H9 (cell line): Measurements from ENCODE around the gene CCNI2. TPM values are rescaled to one million over a fixed set of nuclear protein-coding genes. Genes with fewer than 3 reads are reported as not detected.

Source experiments
- DNase-seq: peaks from one replicate; pipeline ENCODE4 v3.0.0-alpha.2; 2017
- H2AFZ ChIP-seq: one replicate; pipeline ENCODE4 v1.6.1; 2013; ENCODE audit warnings: mild to moderate bottlenecking, low read length, control low read depth, moderate library complexity
- H2AK5ac ChIP-seq: 2 replicates; pipeline ENCODE4 v1.6.1; 2013; ENCODE audit warnings: low read length, control low read depth, mixed read lengths; ENCODE audit not compliant: insufficient read length
- H2BK120ac ChIP-seq: one replicate; pipeline ENCODE4 v1.6.1; 2013; ENCODE audit warnings: low read depth, mild to moderate bottlenecking, low read length, control low read depth, inconsistent platforms; ENCODE audit not compliant: poor library complexity, severe bottlenecking
- H2BK12ac ChIP-seq: 2 replicates; pipeline ENCODE4 v1.6.1; 2013; ENCODE audit warnings: low read length, control low read depth, mixed read lengths, low read depth; ENCODE audit not compliant: insufficient read length
- H2BK15ac ChIP-seq: 2 replicates; pipeline ENCODE4 v1.6.1; 2013; ENCODE audit warnings: low read depth, low read length, control low read depth
- H2BK20ac ChIP-seq: one replicate; pipeline ENCODE4 v1.6.1; 2013; ENCODE audit warnings: low read depth, mild to moderate bottlenecking, low read length, control low read depth, inconsistent platforms; ENCODE audit not compliant: poor library complexity, severe bottlenecking
- H2BK5ac ChIP-seq: 2 replicates; pipeline ENCODE4 v1.6.1; 2013; ENCODE audit warnings: low read length, control low read depth, mixed read lengths; ENCODE audit not compliant: insufficient read length
- H3K14ac ChIP-seq: 2 replicates; pipeline ENCODE4 v1.6.1; 2013; ENCODE audit warnings: low read length, control low read depth; ENCODE audit not compliant: insufficient read depth
- H3K18ac ChIP-seq: 2 replicates; pipeline ENCODE4 v1.6.1; 2013; ENCODE audit warnings: low read depth, mild to moderate bottlenecking, mixed read lengths, low read length, control low read depth; ENCODE audit not compliant: insufficient read length
- H3K23ac ChIP-seq: 2 replicates; pipeline ENCODE4 v1.6.1; 2013; ENCODE audit warnings: low read length, control low read depth, mixed read lengths, low read depth; ENCODE audit not compliant: insufficient read length
- H3K23me2 ChIP-seq: 2 replicates; pipeline ENCODE4 v1.6.1; 2013; ENCODE audit warnings: low read depth, mild to moderate bottlenecking, mixed read lengths, low read length, control low read depth; ENCODE audit not compliant: insufficient read length, poor library complexity, severe bottlenecking
- H3K27ac ChIP-seq: 2 replicates; pipeline ENCODE4 v1.5.1; 2013; ENCODE audit warnings: low read length, control low read depth, mixed read lengths, low read depth; ENCODE audit not compliant: insufficient read length
- H3K27me3 ChIP-seq: 2 replicates; pipeline ENCODE4 v1.6.1; 2013; ENCODE audit warnings: low read length, control low read depth, inconsistent platforms; ENCODE audit not compliant: insufficient read depth
- H3K4ac ChIP-seq: 2 replicates; pipeline ENCODE4 v1.6.1; 2013; ENCODE audit warnings: low read depth, mild to moderate bottlenecking, control low read depth, inconsistent platforms, low read length, moderate library complexity
- H3K4me1 ChIP-seq: 2 replicates; pipeline ENCODE4 v1.6.1; 2013; ENCODE audit warnings: low read length, control low read depth, inconsistent platforms; ENCODE audit not compliant: insufficient read depth
- H3K4me2 ChIP-seq: 2 replicates; pipeline ENCODE4 v1.6.1; 2013; ENCODE audit warnings: low read length, control low read depth, mixed read lengths; ENCODE audit not compliant: insufficient read length, insufficient read depth
- H3K56ac ChIP-seq: 2 replicates; pipeline ENCODE4 v1.6.1; 2013; ENCODE audit warnings: low read depth, mild to moderate bottlenecking, mixed read lengths, low read length, control low read depth; ENCODE audit not compliant: insufficient read length
- H3K79me1 ChIP-seq: 2 replicates; pipeline ENCODE4 v1.6.1; 2013; ENCODE audit warnings: low read depth, mild to moderate bottlenecking, moderate library complexity, low read length, control low read depth, inconsistent platforms; ENCODE audit not compliant: insufficient read depth, poor library complexity, severe bottlenecking
- H3K79me2 ChIP-seq: 2 replicates; pipeline ENCODE4 v1.6.1; 2013; ENCODE audit warnings: low read length, control low read depth, inconsistent platforms; ENCODE audit not compliant: insufficient read depth
- H3K9ac ChIP-seq: 2 replicates; pipeline ENCODE4 v1.6.1; 2013; ENCODE audit warnings: low read length, control low read depth, mixed read lengths; ENCODE audit not compliant: insufficient read length; ENCODE audit errors: extremely low read depth
- H3K9me3 ChIP-seq: one replicate; pipeline ENCODE4 v1.6.1; 2013; ENCODE audit warnings: low read depth, low read length, inconsistent platforms; ENCODE audit not compliant: control insufficient read depth
- H3T11ph ChIP-seq: one replicate; pipeline ENCODE4 v1.6.1; 2013; ENCODE audit warnings: mild to moderate bottlenecking, low read length, control low read depth, inconsistent platforms
- H4K20me1 ChIP-seq: one replicate; pipeline ENCODE4 v1.6.1; 2013; ENCODE audit not compliant: control insufficient read depth, insufficient read length, insufficient read depth
- H4K5ac ChIP-seq: 2 replicates; pipeline ENCODE4 v1.6.1; 2013; ENCODE audit warnings: low read depth, mild to moderate bottlenecking, mixed read lengths, low read length, control low read depth; ENCODE audit not compliant: insufficient read length
- H4K8ac ChIP-seq: replicated peaks from 2 replicates; pipeline ENCODE4 v1.6.1; 2013; ENCODE audit warnings: low read length, control low read depth, mixed read lengths, low read depth; ENCODE audit not compliant: insufficient read length
- H4K91ac ChIP-seq: 2 replicates; pipeline ENCODE4 v1.6.1; 2013; ENCODE audit warnings: low read depth, mild to moderate bottlenecking, moderate library complexity, mixed read lengths, low read length, control low read depth; ENCODE audit not compliant: insufficient read length
- H3K27ac Mint-ChIP-seq, 3 experiments: 2 replicates in 2 of 3; 3 replicates in 1 of 3; pipeline ENCODE4 v1.8.0; 2020 to 2021; ENCODE audit warnings: mixed read lengths in 3 of 3, mild to moderate bottlenecking in 1 of 3, moderate library complexity in 1 of 3
- H3K27me3 Mint-ChIP-seq: 2 replicates; pipeline ENCODE4 v1.8.0; 2021; ENCODE audit warnings: low read depth, mild to moderate bottlenecking, moderate library complexity, mixed read lengths
- H3K36me3 Mint-ChIP-seq, 3 experiments: 2 replicates in 2 of 3; 3 replicates in 1 of 3; pipeline ENCODE4 v1.8.0; 2020 to 2021; ENCODE audit warnings: low read depth in 3 of 3, mixed read lengths in 3 of 3; ENCODE audit not compliant: insufficient read depth in 1 of 3
- H3K4me1 Mint-ChIP-seq, 2 experiments: 2 replicates each; pipeline ENCODE4 v1.8.0; 2020; ENCODE audit warnings: mixed read lengths in 2 of 2
- H3K4me3 Mint-ChIP-seq, 2 experiments: 2 replicates in 1 of 2; 3 replicates in 1 of 2; pipeline ENCODE4 v1.8.0; 2020 to 2021; ENCODE audit warnings: mild to moderate bottlenecking in 2 of 2, mixed read lengths in 2 of 2, moderate library complexity in 1 of 2
- H3K9me3 Mint-ChIP-seq, 2 experiments: 2 replicates in 1 of 2; 3 replicates in 1 of 2; pipeline ENCODE4 v1.8.0; 2020; ENCODE audit warnings: mild to moderate bottlenecking in 2 of 2, mixed read lengths in 2 of 2, moderate library complexity in 1 of 2
- CTCF ChIP-seq: fragments of 200-600 bp; sonication (generic); conservative IDR thresholded peaks from 3 replicates; pipeline ENCODE4 v1.8.0; 2021; ENCODE audit warnings: antibody characterized with exemption, mild to moderate bottlenecking
- WGBS: extraction: QIAGEN DNeasy Blood & Tissue Kit; methylation state at CpG from one replicate; pipeline ENCODE4 v1.1.7; 2013; ENCODE audit warnings: missing lambda C conversion rate, low lambda C conversion rate, mixed read lengths; ENCODE audit not compliant: insufficient read length; ENCODE audit errors: extremely low coverage; 5-methylcytosine and 5-hydroxymethylcytosine counted together
- total RNA-seq: library from RNA; stranded (reverse); gene quantifications from 2 replicates; pipeline ENCODE4 v1.2.1, GENCODE V29; 2021

The CCNI2 gene
- total RNA-seq, 1 experiment from 2014 or later, result 0.57 TPM

- H4K20me1 ChIP-seq, result no peaks in the 10 kb centered on the region
- no peak overlapping the region for H2BK5ac ChIP-seq
- H2BK15ac ChIP-seq, result no peak overlapping the region
- no peak overlapping the region for H3K27ac ChIP-seq
- no CpG with 5 or more reads among the region's 5 CpGs for WGBS
- Mint-ChIP-seq H3K4me3 (no peak overlapping the region; a peak in 1 of 5 replicates), H3K9me3 (no peaks in the 10 kb centered on the region; a peak in 1 of 5 replicates), H3K27me3 (peaks cover 64% of the 10 kb centered on the region), H3K36me3 (no peaks in the 10 kb centered on the region), H3K27ac (no peak overlapping the region), H3K4me1 (peaks cover 34 to 39% of the 10 kb centered on the region in 2 experiments)
- H3K9me3 ChIP-seq, result no peaks in the 10 kb centered on the region
- H2BK12ac ChIP-seq, result no peak overlapping the region
- no peak overlapping the region for H2BK20ac ChIP-seq
- H3K79me1 ChIP-seq, result peaks cover 2% of the 10 kb centered on the region
- H3K79me2 ChIP-seq, result peaks cover 2% of the 10 kb centered on the region; the same call in 1 of the 2 replicates
- H3K18ac ChIP-seq, result no peak overlapping the region
- no peak for TF ChIP-seq CTCF
- no peak overlapping the region for H3T11ph ChIP-seq
- H3K9ac ChIP-seq, result no peak overlapping the region
- H3K23me2 ChIP-seq, result peaks cover 13% of the 10 kb centered on the region
- no peak overlapping the region for H2AK5ac ChIP-seq
- H3K23ac ChIP-seq, result no peak overlapping the region
- peaks cover 16% of the 10 kb centered on the region; the same call in 1 of the 2 replicates for H3K27me3 ChIP-seq
- no peak overlapping the region for H3K56ac ChIP-seq
- no peak overlapping the region; the same call in 1 of the 2 replicates for H3K14ac ChIP-seq
- no peak overlapping the region for H4K91ac ChIP-seq
- no peak overlapping the region for H4K8ac ChIP-seq
- H3K4me2 ChIP-seq, result no peak overlapping the region
- H3K4me1 ChIP-seq, result peaks cover 10% of the 10 kb centered on the region; the same call in 1 of the 2 replicates
- no peak for DNase-seq
- no peak overlapping the region for H2BK120ac ChIP-seq
- H3K4ac ChIP-seq, result no peak overlapping the region
- no peak overlapping the region for H4K5ac ChIP-seq
- H2AFZ ChIP-seq, result no peak overlapping the region
Observed at GRCh38 chr5:132774896-132775295, 27.7 kb downstream of the CCNI2 start.
